Vagina (tissue), 2 donors: ENCODE data around the gene SH3BP5L. TPM values are rescaled to one million over a fixed set of nuclear protein-coding genes. Genes with fewer than 3 reads are reported as not detected.

ENCODE experiments used
- DNase-seq, 2 donors: peaks; one replicate each; pipeline ENCODE4 v3.0.0-alpha.2; 2017; ENCODE audit errors: extremely low spot score in 2 of 2
- H3K27ac ChIP-seq: fragments of 200-600 bp; sonication (generic); one replicate; pipeline ENCODE4 v1.5.1; 2019
- H3K27me3 ChIP-seq: fragments of 200-600 bp; sonication (generic); one replicate; pipeline ENCODE4 v1.5.1; 2019
- H3K36me3 ChIP-seq, 2 donors: fragments of 200-600 bp; sonication (generic); one replicate each; pipeline ENCODE4 v1.5.1; 2017 to 2019
- H3K4me1 ChIP-seq: fragments of 200-600 bp; sonication (generic); one replicate; pipeline ENCODE4 v1.5.1; 2019
- H3K4me3 ChIP-seq, 2 donors: fragments of 200-600 bp; sonication (generic); 1 replicate in 1 of 2; 2 replicates in 1 of 2; pipeline ENCODE4 v1.5.1; 2016 to 2019
- H3K9me3 ChIP-seq: fragments of 200-600 bp; sonication (generic); one replicate; pipeline ENCODE4 v1.5.1; 2019
- POLR2A ChIP-seq, 2 donors: fragments of 450-650 bp; IDR thresholded peaks; one replicate each; pipeline ENCODE4 v1.6.1; 2017; ENCODE audit warnings: antibody characterized with exemption in 2 of 2, mild to moderate bottlenecking in 2 of 2, moderate library complexity in 2 of 2
- POLR2AphosphoS5 ChIP-seq, 2 donors: sonication (generic); formaldehyde crosslinking; IDR thresholded peaks; one replicate each; pipeline ENCODE4 v1.9.0; 2017; ENCODE audit warnings: antibody characterized with exemption in 2 of 2, mild to moderate bottlenecking in 2 of 2, low read depth in 1 of 2; ENCODE audit not compliant: insufficient read depth in 1 of 2
- intact Hi-C: fragments of 100-400 bp; cut with DNase I; formaldehyde crosslinking; loops from one replicate; pipeline ENCODE4 v1.15.1; 2023
- total RNA-seq: library from RNA; depleted of rRNA; stranded (reverse); fragments of >200 nt; gene quantifications from one replicate; pipeline ENCODE4 v1.2.3, GENCODE V29; 2016
- TF ChIP-seq, protein P1 (sequence below), 3 experiments: fragments of 450-650 bp in 2 of 3; fragments of 200-600 bp in 1 of 3; sonication (generic) in 1 of 3; IDR thresholded peaks; one replicate each; pipeline ENCODE4 v1.5.1; 2017 to 2019; ENCODE audit warnings: antibody characterized with exemption in 3 of 3, mild to moderate bottlenecking in 2 of 3, moderate library complexity in 2 of 3

SH3BP5L gene
- total RNA-seq, 1 donor from 2014 or later = 18.7 TPM

DNA sequence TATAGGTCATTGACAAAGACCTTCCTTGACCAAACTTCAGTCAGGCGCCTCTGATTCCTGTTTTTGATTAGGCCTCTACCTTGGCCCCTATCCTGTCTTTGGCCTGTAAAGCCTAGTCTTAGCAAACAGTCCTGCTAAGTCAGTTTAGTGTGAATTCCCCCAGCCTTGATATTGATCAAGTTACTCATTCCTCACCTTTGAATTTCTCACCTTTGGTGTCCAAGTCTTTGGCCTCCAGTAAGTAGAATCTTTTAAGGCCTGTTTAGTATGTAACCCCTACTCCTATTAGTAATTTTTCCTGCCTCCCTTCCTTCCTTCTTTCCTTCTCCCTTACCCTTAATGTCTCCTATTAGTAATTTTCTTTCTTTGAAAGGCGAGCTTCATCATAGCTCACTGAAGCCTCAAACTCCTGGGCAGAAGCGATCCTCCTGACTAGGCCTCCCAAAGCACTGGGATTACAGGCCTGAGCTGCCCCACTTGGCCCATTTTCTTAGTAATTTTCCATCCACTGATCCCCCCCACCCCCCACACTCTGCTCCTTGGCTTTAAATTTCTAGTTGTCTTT, 46.2 kb upstream of the SH3BP5L start:
- intact Hi-C loops = no loop called here
- H3K27me3 ChIP-seq = no peaks in the 10 kb centered on the region
- no peaks in the 10 kb centered on the region for H3K9me3 ChIP-seq
- no peaks in the 10 kb centered on the region for H3K36me3 ChIP-seq
- peaks cover 8% of the 10 kb centered on the region for H3K4me1 ChIP-seq
- TF ChIP-seq POLR2AphosphoS5 (IDR thresholded peaks at IDR 0.05; ENCODE audit: insufficient read depth in 1 of 2, low read depth in 1 of 2) = no peak
- TF ChIP-seq, protein P1, sequence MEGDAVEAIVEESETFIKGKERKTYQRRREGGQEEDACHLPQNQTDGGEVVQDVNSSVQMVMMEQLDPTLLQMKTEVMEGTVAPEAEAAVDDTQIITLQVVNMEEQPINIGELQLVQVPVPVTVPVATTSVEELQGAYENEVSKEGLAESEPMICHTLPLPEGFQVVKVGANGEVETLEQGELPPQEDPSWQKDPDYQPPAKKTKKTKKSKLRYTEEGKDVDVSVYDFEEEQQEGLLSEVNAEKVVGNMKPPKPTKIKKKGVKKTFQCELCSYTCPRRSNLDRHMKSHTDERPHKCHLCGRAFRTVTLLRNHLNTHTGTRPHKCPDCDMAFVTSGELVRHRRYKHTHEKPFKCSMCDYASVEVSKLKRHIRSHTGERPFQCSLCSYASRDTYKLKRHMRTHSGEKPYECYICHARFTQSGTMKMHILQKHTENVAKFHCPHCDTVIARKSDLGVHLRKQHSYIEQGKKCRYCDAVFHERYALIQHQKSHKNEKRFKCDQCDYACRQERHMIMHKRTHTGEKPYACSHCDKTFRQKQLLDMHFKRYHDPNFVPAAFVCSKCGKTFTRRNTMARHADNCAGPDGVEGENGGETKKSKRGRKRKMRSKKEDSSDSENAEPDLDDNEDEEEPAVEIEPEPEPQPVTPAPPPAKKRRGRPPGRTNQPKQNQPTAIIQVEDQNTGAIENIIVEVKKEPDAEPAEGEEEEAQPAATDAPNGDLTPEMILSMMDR (IDR thresholded peaks at IDR 0.05) = no peak
- TF ChIP-seq POLR2A (IDR thresholded peaks at IDR 0.05) = no peak
- peak overlapping the region; percentile 97 for H3K27ac ChIP-seq
- DNase-seq = no peak
- no peak overlapping the region for H3K4me3 ChIP-seq

DNA sequence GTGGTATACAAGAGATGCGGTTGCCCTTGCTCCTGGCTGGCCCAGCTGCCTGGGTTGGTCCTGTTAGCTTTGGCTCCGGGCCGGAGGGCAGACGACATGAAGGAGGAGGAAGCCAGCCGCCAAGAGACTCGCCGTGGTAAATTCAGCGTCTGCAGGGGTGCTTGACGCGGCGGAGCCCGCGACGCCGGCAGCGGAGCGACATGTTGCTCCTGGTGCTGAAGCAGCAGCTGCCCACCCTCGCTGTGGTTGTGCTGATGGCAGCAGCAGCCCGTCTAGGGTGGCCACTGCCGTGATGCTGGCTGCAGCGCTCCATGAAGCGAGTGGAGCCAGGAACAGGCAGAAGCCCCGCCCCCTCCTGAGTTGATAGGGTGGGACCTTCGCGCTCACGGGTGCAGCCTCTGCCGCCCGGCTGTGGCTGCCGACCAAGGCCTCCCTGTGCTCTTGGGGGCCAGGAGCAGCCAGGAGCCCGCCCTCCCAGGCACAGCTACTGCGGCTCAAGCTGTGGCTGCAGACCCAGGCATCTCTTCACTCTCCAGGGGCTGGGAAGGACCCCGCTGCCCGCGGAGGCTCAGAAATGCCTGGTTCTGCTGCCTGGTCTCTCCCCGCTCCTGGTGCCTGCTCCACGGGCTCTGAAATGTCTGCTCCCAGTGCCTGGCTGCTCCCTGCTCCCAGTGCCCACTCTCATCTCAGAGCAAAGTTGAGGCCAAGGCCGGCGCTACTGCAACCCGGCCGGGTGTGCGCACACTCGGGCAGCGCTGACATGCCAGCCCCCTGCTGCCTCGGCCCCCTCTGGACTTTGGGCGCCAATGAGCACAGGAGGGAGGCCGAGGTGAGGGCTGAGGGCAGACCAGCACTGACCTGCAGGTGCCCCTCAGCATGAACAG, 37.5 kb upstream of the SH3BP5L start:
- Histone ChIP-seq H3K36me3 (no peaks in the 10 kb centered on the region), H3K27me3 (no peaks in the 10 kb centered on the region), H3K4me3 (peak overlapping the region; percentile 59 to 84), H3K9me3 (no peaks in the 10 kb centered on the region), H3K27ac (peak overlapping the region; percentile 79), H3K4me1 (peaks cover 16% of the 10 kb centered on the region)
- intact Hi-C loops = no loop called here
- no peak for DNase-seq
- TF ChIP-seq POLR2AphosphoS5 (IDR thresholded peaks at IDR 0.05; ENCODE audit: insufficient read depth in 1 of 2, low read depth in 1 of 2) = peak; percentile 74 to 79
- peak in 1 of 2 donors; percentile 15 for TF ChIP-seq POLR2A (IDR thresholded peaks at IDR 0.05)
- TF ChIP-seq, protein P1 (IDR thresholded peaks at IDR 0.05) = no peak

DNA sequence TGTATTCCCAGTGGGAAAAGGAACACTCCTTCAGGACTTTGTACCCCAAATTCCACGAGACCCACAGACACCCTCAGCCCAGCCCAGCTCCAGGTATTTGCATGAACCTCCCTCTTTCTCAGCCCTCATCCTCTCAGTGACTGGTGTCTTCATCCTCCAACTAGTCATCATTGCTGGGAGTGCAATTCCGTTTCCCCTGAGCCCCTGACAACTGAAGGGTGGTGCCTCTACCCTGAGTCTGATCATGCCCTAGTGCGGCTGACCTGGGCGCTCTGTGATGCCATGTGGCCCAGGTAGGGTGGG, 36.9 kb upstream of the SH3BP5L start:
- H3K4me3 ChIP-seq = peak overlapping the region; percentile 59 to 84
- TF ChIP-seq POLR2AphosphoS5 (IDR thresholded peaks at IDR 0.05; ENCODE audit: insufficient read depth in 1 of 2, low read depth in 1 of 2) = no peak
- TF ChIP-seq, protein P1 (IDR thresholded peaks at IDR 0.05) = no peak
- TF ChIP-seq POLR2A (IDR thresholded peaks at IDR 0.05) = no peak
- no peak for DNase-seq
- no peaks in the 10 kb centered on the region for H3K27me3 ChIP-seq
- H3K36me3 ChIP-seq = no peaks in the 10 kb centered on the region
- H3K4me1 ChIP-seq = peaks cover 22% of the 10 kb centered on the region
- intact Hi-C loops = no loop called here
- peak overlapping the region; percentile 79 for H3K27ac ChIP-seq
- H3K9me3 ChIP-seq = no peaks in the 10 kb centered on the region

DNA sequence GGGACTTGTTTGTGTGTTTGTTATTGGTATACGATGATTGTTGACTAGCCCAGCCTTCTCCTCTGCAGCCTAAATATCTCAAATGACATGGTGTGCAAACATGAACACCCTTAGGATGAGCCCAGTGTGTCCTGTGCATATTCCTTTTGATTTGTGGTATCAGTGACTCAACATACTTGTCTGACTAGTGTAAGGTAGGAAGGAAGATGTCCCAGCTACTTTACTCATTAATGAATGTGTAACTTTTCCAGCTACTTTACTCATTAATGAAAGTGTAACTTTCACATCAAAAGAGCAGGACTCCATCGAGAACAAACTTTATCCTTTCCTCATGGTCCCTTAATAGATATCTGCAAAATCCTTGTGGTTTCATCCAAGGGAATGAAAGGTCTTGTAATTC, 35.9 kb upstream of the SH3BP5L start:
- intact Hi-C loops = no loop called here
- no peak for DNase-seq
- H3K36me3 ChIP-seq = no peaks in the 10 kb centered on the region
- no peaks in the 10 kb centered on the region for H3K27me3 ChIP-seq
- TF ChIP-seq, protein P1 (IDR thresholded peaks at IDR 0.05) = no peak
- no peak for TF ChIP-seq POLR2AphosphoS5 (IDR thresholded peaks at IDR 0.05; ENCODE audit: insufficient read depth in 1 of 2, low read depth in 1 of 2)
- no peak for TF ChIP-seq POLR2A (IDR thresholded peaks at IDR 0.05)
- H3K4me1 ChIP-seq = peaks cover 28% of the 10 kb centered on the region
- H3K9me3 ChIP-seq = no peaks in the 10 kb centered on the region
- H3K27ac ChIP-seq = no peak overlapping the region
- no peak overlapping the region for H3K4me3 ChIP-seq

DNA sequence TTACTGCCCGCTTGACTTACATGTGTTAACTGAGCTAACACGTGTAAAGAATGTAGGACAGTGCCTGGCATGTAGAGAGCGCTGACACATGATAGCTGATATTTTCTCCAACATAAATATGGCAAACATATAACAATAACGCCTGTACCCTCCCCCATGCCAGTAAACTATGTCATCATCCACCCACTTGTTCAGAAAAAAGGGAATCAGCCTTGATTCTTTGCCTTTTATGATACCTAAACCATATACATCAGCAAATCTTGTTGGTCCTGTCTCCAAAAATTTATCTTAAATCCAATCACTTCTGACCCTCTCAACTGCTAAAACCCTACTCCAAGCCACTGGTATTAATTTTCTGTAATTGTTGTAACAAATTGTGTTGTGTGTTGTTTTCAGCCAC, 34.3 kb upstream of the SH3BP5L start:
- intact Hi-C loops = no loop called here
- TF ChIP-seq POLR2A (IDR thresholded peaks at IDR 0.05) = no peak
- TF ChIP-seq, protein P1 (IDR thresholded peaks at IDR 0.05) = no peak
- TF ChIP-seq POLR2AphosphoS5 (IDR thresholded peaks at IDR 0.05; ENCODE audit: insufficient read depth in 1 of 2, low read depth in 1 of 2) = no peak
- no peak for DNase-seq
- Histone ChIP-seq H3K27me3 (no peaks in the 10 kb centered on the region), H3K9me3 (no peaks in the 10 kb centered on the region), H3K36me3 (no peaks in the 10 kb centered on the region), H3K4me3 (no peak overlapping the region), H3K4me1 (peaks cover 28% of the 10 kb centered on the region), H3K27ac (no peak overlapping the region)
